NCI-H460 (cell line): ENCODE results near the gene IMPDH1. TPM values are rescaled to one million over a fixed set of nuclear protein-coding genes. Genes with fewer than 3 reads are reported as not detected.
"Not testable (repeated sequence)": the region's sequence is repeated elsewhere in the genome, so short reads cannot be mapped to it uniquely, and the experiment has no call there.

Source experiments
- DNase-seq: peaks from one replicate; pipeline ENCODE4 v3.0.0-alpha.2; 2016; ENCODE audit warnings: low read depth; ENCODE audit errors: extremely low read depth
- polyA plus RNA-seq: library from polyadenylated mRNA; depleted of rRNA; stranded (reverse); fragments of >200 nt; gene quantifications from 2 replicates; pipeline ENCODE4 v1.2.3, GENCODE V29; 2014; cell fraction: nucleus; rRNA removed
- total RNA-seq: library from RNA; depleted of rRNA; stranded (reverse); fragments of >200 nt; shearing (Covaris generic); gene quantifications from 2 replicates; pipeline ENCODE4 v1.2.3, GENCODE V29; 2014; rRNA removed

The IMPDH1 gene
- total RNA-seq = 84.5 and 88.9 TPM in 2 replicates
- polyA plus RNA-seq = 164 and 169 TPM in 2 replicates

GRCh38 chr7:128409596-128410450 is at the start of gene IMPDH1:
Gene IMPDH1 (minus strand): TSS chr7:128409982. CDS start chr7:128409901, 81 bp downstream.
- DNase-seq = peak; percentile 71

- peak; percentile 79 for DNase-seq
Measured at GRCh38 chr7:128459394-128459878, 49.7 kb upstream of the IMPDH1 start.

- DNase-seq = no peak
Measured at GRCh38 chr7:128458956-128459355, 49.2 kb upstream of the IMPDH1 start.

GRCh38 chr7:128457385-128457784 is 47.6 kb upstream of the IMPDH1 start:
- not testable (repeated sequence) for DNase-seq

GRCh38 chr7:128456255-128456725 is 46.5 kb upstream of the IMPDH1 start:
- no peak for DNase-seq

GRCh38 chr7:128455543-128456254 is 45.9 kb upstream of the IMPDH1 start, which contains the start of gene HILPDA:
Gene HILPDA (plus strand): TSS chr7:128455878. CDS start chr7:128457269, 1,391 bp downstream.
- peak; percentile 83 for DNase-seq

GRCh38 chr7:128454808-128455542 is 45.2 kb upstream of the IMPDH1 start:
- DNase-seq = no peak

GRCh38 chr7:128453836-128454804 is 44.3 kb upstream of the IMPDH1 start:
- DNase-seq = no peak

- DNase-seq = no peak
Measured at GRCh38 chr7:128452552-128452951, 42.8 kb upstream of the IMPDH1 start.

GRCh38 chr7:128450913-128451312 is 41.1 kb upstream of the IMPDH1 start:
- no peak for DNase-seq

GRCh38 chr7:128450409-128450808 is 40.6 kb upstream of the IMPDH1 start:
- DNase-seq = no peak

GRCh38 chr7:128448751-128449302 is 39.0 kb upstream of the IMPDH1 start:
- no peak for DNase-seq

- DNase-seq = no peak
Measured at GRCh38 chr7:128447941-128448564, 38.3 kb upstream of the IMPDH1 start.

GRCh38 chr7:128446306-128446705 is 36.5 kb upstream of the IMPDH1 start:
- no peak for DNase-seq

- DNase-seq = no peak
Measured at GRCh38 chr7:128443831-128444600, 34.2 kb upstream of the IMPDH1 start.

GRCh38 chr7:128442356-128442755 is 32.6 kb upstream of the IMPDH1 start:
- DNase-seq = no peak

GRCh38 chr7:128437426-128438332 is 27.9 kb upstream of the IMPDH1 start:
- no peak for DNase-seq
